GM18511 (cell line): ENCODE measurements around the gene ITGB1.

Experiments used
- ATAC-seq: cut with Tn5 transposase; IDR thresholded peaks from one replicate; pipeline ENCODE4 v1.9.1; 2021; ENCODE audit warnings: mild to moderate bottlenecking, moderate library complexity; ENCODE audit not compliant: unreplicated experiment

ITGB1 gene

DNA sequence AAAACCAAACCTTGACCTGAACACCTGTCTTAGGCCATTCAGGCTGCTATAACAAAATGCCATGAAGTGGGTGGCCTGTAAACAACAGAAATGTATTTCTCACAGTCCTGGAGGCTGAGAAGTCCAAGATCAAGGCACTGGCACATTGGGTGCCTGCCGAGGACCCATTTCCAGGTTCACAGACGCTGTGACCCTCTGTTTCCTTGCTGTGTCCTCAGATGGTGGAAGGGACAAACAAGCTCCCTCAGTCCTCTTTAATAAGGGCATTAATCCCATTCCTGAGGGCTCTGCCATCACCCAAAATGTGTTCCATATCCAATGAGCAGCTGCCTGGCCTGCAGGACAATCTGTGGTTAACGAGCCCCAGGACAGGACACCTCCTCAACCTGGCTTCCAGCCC is 67.6 kb downstream of the ITGB1 start:
- no peak for ATAC-seq

GRCh38 chr10:32889631-32890212 is 68.3 kb downstream of the ITGB1 start:
- no peak for ATAC-seq

DNA sequence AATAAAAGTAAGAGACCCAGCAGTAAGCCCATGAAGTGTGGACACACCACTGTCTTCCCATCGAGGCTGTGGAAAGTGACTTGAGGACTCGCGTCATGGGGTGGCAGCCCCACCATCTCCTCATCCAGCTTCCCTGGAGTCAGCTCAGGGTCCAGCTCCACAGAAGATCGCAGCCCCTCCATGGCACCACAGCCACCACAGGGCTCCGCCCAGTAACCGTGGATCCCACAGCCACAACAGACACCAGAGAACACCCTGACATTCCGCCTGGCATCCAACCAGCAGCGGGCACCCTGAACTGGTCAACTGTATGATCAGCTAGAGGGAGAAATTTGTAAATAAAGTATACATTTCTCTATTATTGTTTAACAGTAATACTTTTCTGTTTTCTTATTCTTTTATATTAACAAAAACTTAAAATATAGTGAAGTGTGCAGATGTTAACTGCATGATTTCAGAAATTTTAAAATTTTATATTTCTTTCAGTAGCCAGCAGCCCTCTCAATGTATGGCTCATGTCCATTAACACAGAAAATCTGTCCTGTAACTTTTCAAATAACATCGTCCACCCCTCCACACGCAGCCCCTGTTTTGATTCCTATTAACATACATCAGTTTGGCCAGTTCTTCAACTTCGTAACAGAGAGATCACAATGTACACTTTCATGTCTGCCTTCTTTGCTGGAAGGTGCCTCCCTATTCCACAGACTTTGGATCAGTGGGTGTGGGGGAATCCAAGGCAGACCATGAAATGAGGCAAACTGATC is 69.7 kb downstream of the ITGB1 start:
- ATAC-seq: no peak

DNA sequence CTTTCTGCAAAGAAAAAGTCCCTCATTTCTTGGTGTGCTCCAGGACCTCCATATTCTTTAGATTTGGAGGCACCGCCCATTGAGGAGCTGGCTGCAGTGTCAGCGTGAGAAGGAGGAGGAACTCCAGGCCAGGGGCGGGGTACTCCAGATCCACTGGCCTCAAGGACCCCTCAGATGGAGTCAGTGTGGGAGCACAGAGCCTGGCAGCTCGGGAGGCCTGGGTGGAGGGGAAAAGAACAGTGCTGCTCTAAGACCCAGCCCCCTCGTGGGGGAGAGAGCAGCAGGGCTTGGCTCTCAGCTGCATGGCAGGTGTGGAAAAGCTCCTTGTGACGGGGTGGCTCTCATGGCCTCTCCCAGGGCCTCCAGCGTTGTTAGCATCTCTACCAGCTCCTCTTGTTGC is 70.5 kb downstream of the ITGB1 start:
- ATAC-seq: no peak

DNA sequence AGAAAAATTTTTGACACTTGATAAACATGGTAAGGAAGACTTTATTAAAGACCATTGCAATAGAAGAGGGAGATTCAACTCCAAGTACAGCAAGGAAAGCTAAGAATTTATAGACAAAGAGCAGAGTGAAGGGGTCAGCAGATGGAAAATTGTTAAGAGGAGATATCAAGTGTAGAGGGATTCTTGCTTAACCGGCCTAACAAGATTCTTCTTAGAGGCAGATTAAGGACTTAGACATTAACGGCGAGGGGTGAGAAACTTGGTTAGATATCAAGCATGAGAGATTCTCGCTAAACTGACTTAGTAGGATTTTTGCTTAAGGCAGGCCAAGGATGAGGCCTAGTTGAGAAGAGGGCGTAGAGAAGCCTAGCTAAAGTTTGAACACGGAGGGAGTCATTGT is 76.0 kb downstream of the ITGB1 start:
- no peak for ATAC-seq

DNA sequence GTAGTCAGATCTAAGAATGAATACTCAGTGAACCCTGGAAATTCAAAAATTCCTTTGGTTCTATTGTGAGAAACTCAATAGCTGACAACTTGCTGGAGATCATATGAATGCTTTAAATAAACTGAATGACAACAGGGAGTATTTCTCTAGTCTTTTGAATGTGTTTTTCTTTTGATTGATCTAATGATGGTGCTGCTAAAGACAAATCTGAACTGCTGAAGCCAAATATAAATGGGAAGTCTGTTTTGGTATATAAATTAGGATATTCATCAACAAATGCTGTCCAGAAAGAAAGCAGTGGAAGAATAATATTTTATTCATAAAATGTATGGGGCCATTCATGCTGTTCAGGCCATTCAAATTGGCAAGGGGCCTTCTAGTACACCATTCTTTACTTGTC is 79.4 kb downstream of the ITGB1 start:
- no peak for ATAC-seq

DNA sequence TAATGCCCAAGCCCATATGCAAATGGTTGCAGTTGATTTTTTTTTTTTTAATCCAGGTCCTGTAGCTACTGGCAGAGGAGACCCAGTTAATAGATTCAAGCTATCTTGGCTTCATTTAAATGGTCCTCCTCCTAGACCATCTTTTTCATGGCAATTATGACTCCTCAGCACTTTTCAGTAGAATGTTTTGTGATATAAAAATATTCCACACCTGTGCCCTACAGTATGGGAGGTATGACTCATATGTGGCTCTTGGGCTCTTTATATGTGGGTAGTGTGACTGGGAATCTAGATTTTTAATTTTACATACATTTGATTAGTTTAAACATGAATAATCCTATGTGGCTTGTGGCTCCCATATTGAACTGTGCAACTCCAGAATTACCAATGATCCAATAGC is 80.1 kb downstream of the ITGB1 start:
- no peak for ATAC-seq

- ATAC-seq: no peak
Observed at GRCh38 chr10:32865170-32865569, 92.9 kb downstream of the ITGB1 start.

DNA sequence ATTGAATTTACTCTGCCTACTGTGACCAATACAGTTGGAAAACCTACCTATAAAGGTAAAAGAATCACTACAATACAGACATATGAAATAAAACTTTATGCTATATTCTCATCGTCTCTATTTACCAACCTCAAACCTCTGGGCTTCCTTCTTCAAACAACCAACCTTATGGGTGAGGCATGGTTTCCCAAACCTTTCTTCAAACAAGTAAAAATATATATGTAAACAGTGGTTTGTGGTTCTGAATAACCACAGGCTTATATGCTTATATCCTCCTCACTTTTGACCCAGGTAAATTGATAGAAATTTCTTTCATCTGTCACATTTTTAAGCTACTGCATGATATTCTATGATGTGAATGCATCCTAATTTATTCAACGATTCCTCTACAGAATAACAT is 103.6 kb downstream of the ITGB1 start:
- no peak for ATAC-seq

DNA sequence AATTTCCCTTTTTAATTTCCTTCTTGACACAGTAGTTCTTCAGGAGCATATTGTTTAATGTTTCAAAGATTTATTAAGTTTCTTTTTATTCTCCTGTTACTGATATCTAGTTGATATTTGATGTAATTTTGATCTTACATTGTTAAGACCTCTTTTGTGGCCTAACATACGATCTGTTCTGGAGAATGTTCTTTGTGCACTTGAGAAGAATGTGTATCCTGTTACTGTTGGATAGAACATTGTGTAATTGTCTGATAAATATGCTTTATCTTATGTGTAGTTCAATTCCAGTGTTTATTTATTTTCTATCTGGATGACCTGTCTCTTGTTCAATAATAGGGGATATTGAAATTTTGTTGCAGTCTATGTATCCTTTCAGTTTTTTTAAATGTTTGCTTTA is 106.7 kb downstream of the ITGB1 start:
- ATAC-seq: no peak
